HuH-7.5 (cell line): ENCODE data around the gene HAVCR2.

Experiments used
- DNase-seq: peaks from one replicate; pipeline ENCODE4 v3.0.0; 2011; ENCODE audit warnings: low spot score

Gene HAVCR2

GRCh38 chr5:157045601-157046000 is 63.2 kb downstream of the HAVCR2 start:
- DNase-seq = no peak

- no peak for DNase-seq
These were observed 70.2 kb downstream of the HAVCR2 start for GRCh38 chr5:157038568-157039187.
